Bronchial epithelial cell (primary cell): Measurements from ENCODE around the gene CACNA2D1. TPM values are rescaled to one million over a fixed set of nuclear protein-coding genes. Genes with fewer than 3 reads are reported as not detected.

Experiments used
- DNase-seq: peaks from one replicate; pipeline ENCODE4 v3.0.0-alpha.2; 2010; ENCODE audit warnings: low read depth
- FAIRE-seq: peaks from 2 replicates; lab custom pipeline; 2011; peaks lifted over from hg19 to GRCh38; lab: Jason Lieb, UNC
- H3K27me3 ChIP-seq: 2 replicates; pipeline ENCODE4 v1.5.1; 2011; ENCODE audit warnings: low read length; ENCODE audit not compliant: control insufficient read depth, insufficient read depth
- H3K36me3 ChIP-seq: 2 replicates; pipeline ENCODE4 v1.5.1; 2011; ENCODE audit warnings: low read length; ENCODE audit not compliant: control insufficient read depth, insufficient read depth
- H3K4me3 ChIP-seq: 2 replicates; pipeline ENCODE4 v1.5.1; 2011; ENCODE audit warnings: mild to moderate bottlenecking, low read depth, low read length, control low read depth
- CTCF ChIP-seq: IDR thresholded peaks from 2 replicates; pipeline ENCODE4 v1.5.1; 2011; ENCODE audit warnings: mild to moderate bottlenecking, moderate library complexity, low read length, control low read depth, inconsistent platforms; ENCODE audit not compliant: insufficient read depth, severe bottlenecking
- total RNA-seq: library from RNA; depleted of rRNA; stranded (reverse); fragments of >200 nt; gene quantifications from 2 replicates; pipeline ENCODE4 v1.2.1, GENCODE V29; 2014

CACNA2D1 gene
- total RNA-seq, 1 donor from 2014 or later = 1.1 TPM

DNA sequence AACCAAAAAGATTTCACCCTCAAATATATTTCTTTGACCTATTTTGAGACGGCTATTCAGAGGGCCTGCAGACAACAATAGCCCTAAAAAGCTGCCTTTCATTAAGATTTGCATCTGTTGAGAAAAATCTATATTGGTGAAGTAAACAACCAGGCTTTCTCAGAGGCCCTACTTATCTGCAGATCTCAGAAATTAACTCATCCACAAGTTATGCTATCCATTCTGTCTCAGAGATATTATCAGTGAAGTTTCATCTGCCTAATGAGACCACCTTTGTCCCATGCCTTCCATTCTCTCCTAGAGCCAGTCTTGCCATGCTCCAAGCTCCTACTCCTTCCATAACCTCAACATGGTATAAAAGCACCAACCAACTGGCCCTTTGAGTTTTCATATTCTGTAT lies 130.3 kb downstream of the CACNA2D1 start:
- FAIRE-seq (no peak), DNase-seq (no peak)
- TF ChIP-seq CTCF = no peak
- H3K4me3 ChIP-seq = no peak overlapping the region
- H3K27me3 ChIP-seq = no peaks in the 10 kb centered on the region
- no peaks in the 10 kb centered on the region for H3K36me3 ChIP-seq

- no peak overlapping the region for H3K4me3 ChIP-seq
- TF ChIP-seq CTCF = no peak
- FAIRE-seq (no peak), DNase-seq (no peak)
- H3K27me3 ChIP-seq = no peaks in the 10 kb centered on the region
- no peaks in the 10 kb centered on the region for H3K36me3 ChIP-seq
Observed at GRCh38 chr7:82312646-82313045, 130.9 kb downstream of the CACNA2D1 start.

DNA sequence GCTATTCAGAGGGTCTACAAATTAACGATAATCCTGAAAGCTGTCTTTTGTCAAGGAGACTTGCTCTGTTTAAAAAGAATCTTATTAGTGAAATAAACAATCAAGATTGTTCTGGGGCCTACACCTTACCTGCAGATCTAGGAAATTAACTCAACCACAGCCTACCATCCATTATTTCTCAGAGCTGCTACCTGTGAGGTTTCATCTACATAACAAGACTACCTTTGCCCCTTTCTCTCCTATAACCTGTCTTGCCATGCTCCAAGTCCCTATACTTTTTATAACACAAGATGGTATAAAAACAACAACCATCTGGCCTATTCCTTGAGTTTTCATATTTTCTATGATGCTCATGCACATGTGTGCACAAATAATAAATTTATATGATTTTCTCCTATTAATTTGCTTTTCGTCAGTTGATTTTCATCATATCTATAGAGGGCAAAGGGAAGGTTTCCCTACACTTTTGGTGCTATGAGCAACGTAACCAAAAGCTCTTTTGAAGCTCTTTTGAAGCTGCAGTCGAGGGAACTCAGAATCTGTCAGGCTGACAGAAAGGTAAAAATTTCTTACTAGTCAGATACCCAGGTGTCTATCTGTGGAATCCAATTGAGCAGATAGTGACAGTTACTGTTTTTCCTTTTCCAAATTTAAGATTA lies 138.1 kb downstream of the CACNA2D1 start:
- H3K4me3 ChIP-seq = no peak overlapping the region
- no peak for FAIRE-seq
- H3K36me3 ChIP-seq = no peaks in the 10 kb centered on the region
- no peak for TF ChIP-seq CTCF
- DNase-seq = no peak
- H3K27me3 ChIP-seq = no peaks in the 10 kb centered on the region

GRCh38 chr7:82294865-82295264 lies 148.7 kb downstream of the CACNA2D1 start:
- no peaks in the 10 kb centered on the region for H3K27me3 ChIP-seq
- FAIRE-seq = no peak
- no peak overlapping the region for H3K4me3 ChIP-seq
- H3K36me3 ChIP-seq = no peaks in the 10 kb centered on the region
- TF ChIP-seq CTCF = no peak
- DNase-seq = no peak

- Histone ChIP-seq H3K4me3 (no peak overlapping the region), H3K27me3 (no peaks in the 10 kb centered on the region), H3K36me3 (no peaks in the 10 kb centered on the region)
- no peak for FAIRE-seq
- DNase-seq = peak; percentile 25
- TF ChIP-seq CTCF = no peak
Observed at GRCh38 chr7:82294382-82294784, 149.2 kb downstream of the CACNA2D1 start.

DNA sequence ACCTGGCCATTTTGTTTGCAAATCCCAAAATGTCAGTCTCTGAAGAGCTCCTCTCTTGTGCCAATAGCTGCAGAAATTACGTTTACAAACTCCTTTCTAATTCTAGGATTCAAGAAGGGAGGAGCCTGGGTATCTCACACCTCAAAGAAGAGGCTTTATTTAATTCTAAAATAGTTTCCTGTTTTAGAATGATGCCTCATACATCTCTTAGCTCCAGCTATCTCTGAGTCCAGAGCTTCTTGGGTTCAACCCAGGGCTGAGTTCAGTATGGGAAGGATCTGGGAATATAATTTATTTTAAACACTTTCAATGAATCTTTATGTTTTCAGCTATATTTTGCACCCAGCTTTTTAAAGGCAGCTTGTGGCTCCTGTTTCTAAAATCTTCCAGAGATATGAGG lies 150.1 kb downstream of the CACNA2D1 start:
- DNase-seq = no peak
- FAIRE-seq = no peak
- Histone ChIP-seq H3K4me3 (no peak overlapping the region), H3K27me3 (no peaks in the 10 kb centered on the region), H3K36me3 (no peaks in the 10 kb centered on the region)
- TF ChIP-seq CTCF = no peak
